RWPE1 (cell line): Measurements from ENCODE around the gene CLMN.

ENCODE experiments used
- CTCF ChIA-PET: fragments of 350-600 bp; sonication (Branson Sonifier 250); formaldehyde crosslinking; extraction: SDS; loops from one replicate; lab custom pipeline; 2021; lab: Yijun Ruan, JAX
- POLR2A ChIA-PET: fragments of 400-600 bp; formaldehyde crosslinking; extraction: SDS; loops from one replicate; lab custom pipeline; 2020; ENCODE audit warnings: antibody characterized with exemption; ENCODE audit not compliant: low non-redundant PET; lab: Yijun Ruan, JAX
- DNase-seq: peaks from one replicate; pipeline ENCODE4 v3.0.0; 2012; ENCODE audit warnings: low spot score
- H3K27ac ChIP-seq: fragments of 450-650 bp; 2 replicates; pipeline ENCODE4 v1.5.1; 2017
- TF ChIP-seq, protein P1 (sequence below): fragments of 450-650 bp; conservative IDR thresholded peaks from 2 replicates; pipeline ENCODE4 v1.5.1; 2017; ENCODE audit warnings: low read depth, mild to moderate bottlenecking

The CLMN gene

DNA sequence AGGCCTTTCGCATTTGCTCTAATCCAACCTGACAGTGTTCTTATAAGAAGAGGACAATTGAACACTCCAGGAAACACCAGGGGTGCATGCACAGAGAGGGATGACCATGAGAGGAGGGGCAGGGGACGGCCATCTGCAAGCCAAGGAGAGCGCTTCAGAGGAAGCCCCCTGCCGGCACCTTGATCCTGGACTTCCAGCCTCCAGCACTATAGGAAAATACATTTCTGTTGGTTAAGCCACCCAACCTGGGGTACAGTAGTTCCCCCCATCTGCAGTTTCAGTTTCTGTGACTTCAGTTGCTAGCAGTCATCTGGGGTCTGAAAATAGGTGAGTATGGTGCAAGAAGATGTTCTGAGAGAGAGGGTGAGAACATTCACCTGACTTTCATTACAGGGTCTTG is 64.7 kb downstream of the CLMN start:
- no peak for DNase-seq
- H3K27ac ChIP-seq, result no peak overlapping the region
- TF ChIP-seq, protein P1, sequence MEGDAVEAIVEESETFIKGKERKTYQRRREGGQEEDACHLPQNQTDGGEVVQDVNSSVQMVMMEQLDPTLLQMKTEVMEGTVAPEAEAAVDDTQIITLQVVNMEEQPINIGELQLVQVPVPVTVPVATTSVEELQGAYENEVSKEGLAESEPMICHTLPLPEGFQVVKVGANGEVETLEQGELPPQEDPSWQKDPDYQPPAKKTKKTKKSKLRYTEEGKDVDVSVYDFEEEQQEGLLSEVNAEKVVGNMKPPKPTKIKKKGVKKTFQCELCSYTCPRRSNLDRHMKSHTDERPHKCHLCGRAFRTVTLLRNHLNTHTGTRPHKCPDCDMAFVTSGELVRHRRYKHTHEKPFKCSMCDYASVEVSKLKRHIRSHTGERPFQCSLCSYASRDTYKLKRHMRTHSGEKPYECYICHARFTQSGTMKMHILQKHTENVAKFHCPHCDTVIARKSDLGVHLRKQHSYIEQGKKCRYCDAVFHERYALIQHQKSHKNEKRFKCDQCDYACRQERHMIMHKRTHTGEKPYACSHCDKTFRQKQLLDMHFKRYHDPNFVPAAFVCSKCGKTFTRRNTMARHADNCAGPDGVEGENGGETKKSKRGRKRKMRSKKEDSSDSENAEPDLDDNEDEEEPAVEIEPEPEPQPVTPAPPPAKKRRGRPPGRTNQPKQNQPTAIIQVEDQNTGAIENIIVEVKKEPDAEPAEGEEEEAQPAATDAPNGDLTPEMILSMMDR, result no peak
- ChIA-PET POLR2A (no interaction called here), CTCF (interaction anchor here (0.5 kb wide), 1 partner anchor 32 kb away, joined by 3 read pairs; no protein-coding TSS in a partner anchor)

DNA sequence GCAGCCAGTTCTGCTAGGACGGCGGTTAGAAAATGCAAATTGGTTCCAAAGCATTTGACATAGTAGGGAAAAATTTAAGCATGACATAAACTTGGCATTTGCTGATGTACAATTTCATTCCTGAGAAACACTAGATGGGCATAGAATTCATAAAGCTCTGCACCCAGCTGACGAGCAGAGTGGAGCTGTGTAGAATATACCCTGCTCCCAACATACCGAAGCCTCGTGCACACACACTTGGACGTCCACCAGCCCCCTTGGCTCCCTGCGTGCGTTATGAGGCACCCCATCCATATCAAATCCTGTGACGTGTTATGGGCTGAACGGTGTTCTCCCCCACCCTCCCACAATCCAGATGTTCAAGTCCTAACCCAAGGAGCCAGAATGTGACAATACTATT is 65.4 kb downstream of the CLMN start:
- H3K27ac ChIP-seq, result no peak overlapping the region
- POLR2A ChIA-PET, result no interaction called here
- CTCF ChIA-PET, result no interaction called here
- TF ChIP-seq, protein P1, result no peak
- no peak for DNase-seq

DNA sequence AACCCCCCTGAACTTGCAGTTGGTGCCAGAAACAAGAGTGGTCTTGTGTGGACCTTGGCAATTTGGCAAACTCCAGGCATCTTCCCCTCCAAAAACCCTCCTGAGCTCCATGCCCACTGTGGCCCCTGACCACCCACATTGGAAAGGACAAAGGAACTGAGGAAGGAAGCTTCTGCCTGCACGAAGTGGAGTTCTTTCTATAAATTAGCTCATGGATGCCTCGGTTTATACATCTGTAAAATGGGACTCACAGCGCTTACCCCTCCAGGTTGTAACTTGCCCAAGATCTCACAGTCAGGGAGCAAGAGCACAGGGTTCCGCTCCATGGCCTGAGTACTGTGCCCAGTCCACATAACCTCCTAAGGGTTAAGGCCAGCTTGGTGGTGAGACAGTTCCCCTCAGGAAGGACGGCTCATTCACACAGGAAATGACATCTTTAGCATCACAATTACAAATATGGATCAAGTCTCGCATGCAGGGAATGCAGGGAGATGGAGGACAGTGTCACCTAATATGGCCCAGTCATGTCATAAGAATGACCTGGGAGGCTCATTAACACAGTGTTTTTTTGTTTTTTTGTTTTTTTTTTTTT is 66.6 kb downstream of the CLMN start:
- TF ChIP-seq, protein P1, result no peak
- CTCF ChIA-PET, result interaction anchor here (0.8 kb wide), 1 partner anchor 16 kb away, joined by 3 read pairs; no protein-coding TSS in a partner anchor
- no peak for DNase-seq
- POLR2A ChIA-PET, result no interaction called here
- H3K27ac ChIP-seq, result no peak overlapping the region

DNA sequence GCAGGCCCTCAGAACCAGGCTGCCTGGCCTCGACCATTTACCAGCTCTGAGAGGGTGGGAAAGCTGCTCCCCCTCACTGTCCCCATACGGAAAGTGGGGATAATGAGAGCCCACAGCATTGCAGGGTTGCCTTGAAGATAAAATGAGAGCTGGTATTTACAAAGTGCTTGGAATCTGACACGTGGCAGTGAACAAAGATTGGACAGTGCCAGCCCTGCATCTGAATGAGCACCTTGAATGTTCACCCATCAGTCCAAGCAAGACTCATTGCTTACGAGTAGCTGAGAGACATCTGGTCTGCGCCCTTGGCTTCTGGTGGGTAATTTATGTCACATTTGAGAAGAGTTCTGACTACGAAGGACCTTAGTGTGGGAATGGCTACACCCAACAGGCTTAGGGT is 67.5 kb downstream of the CLMN start:
- DNase-seq, result no peak
- no peak overlapping the region for H3K27ac ChIP-seq
- TF ChIP-seq, protein P1, result no peak
- POLR2A ChIA-PET, result interaction anchor here (0.6 kb wide), 1 partner anchor 953 kb away, joined by 4 read pairs; the partner anchor contains the start of gene BDKRB2
- CTCF ChIA-PET, result no interaction called here

DNA sequence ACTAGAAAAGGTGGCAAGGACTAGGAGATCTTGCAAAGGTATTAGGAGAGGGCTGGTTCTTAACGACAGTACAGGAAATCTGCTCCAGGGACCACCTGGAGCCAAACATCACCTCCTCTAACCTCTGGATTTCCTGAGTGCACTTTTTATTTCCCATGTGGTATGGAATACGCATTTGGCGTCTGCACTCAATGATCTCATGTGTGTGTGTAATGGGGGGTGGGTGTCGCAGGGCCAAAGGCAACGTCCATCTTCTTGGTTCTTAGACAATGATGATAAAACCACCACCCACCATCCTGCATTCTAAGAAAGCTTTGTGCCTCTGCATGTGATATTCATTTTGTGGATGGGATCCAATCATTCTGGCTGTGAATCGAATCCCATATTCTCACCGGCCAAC is 68.8 kb downstream of the CLMN start:
- ChIA-PET POLR2A (no interaction called here), CTCF (interaction anchor here (0.7 kb wide), 1 partner anchor 9 kb away, joined by 3 read pairs; no protein-coding TSS in a partner anchor)
- no peak overlapping the region for H3K27ac ChIP-seq
- TF ChIP-seq, protein P1, result no peak
- no peak for DNase-seq

DNA sequence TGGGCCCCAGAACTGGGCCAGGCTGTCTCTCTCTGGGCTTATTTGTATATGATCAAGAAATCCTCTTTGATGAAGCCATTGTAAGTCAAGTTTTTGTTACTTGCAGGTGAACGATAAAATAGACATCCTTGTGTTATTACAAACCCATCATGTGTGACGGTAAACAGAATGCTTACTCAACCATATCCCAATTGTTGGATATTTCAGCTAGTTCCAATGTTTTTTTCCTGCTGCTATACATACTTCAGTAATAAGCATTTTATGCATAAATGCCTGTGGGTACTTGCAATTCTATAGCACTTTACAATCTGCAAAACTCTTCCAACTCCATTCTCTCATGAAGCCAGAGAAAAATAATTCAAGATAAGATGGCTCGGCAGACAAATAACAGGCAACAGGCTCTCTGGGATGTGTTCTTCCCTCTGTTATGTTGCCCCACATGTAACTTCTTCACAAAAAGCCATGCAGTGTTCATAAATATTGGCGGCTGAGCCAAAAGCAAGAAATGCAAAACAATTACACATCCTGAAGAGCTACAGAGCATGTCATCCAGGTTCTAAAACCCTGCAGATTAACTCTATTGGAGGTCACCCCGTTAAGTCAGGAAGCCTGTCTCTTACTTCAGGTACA is 69.5 kb downstream of the CLMN start:
- no peak overlapping the region for H3K27ac ChIP-seq
- TF ChIP-seq, protein P1, result no peak
- CTCF ChIA-PET, result interaction anchor here (0.7 kb wide), 1 partner anchor 9 kb away, joined by 3 read pairs; no protein-coding TSS in a partner anchor
- no peak for DNase-seq
- POLR2A ChIA-PET, result no interaction called here
